Loucy (cell line): Measurements from ENCODE around the gene BMI1.

Source experiments
- CTCF ChIP-seq: fragments of 200-600 bp; sonication (generic); conservative IDR thresholded peaks from 2 replicates; pipeline ENCODE4 v1.5.1; 2014; ENCODE audit warnings: mild to moderate bottlenecking, antibody characterized with exemption, low read length
- EZH2phosphoT487 ChIP-seq: fragments of 200-600 bp; IDR thresholded peaks from 2 replicates; pipeline ENCODE4 v1.6.1; 2018; ENCODE audit warnings: antibody characterized with exemption, mild to moderate bottlenecking, moderate library complexity, borderline replicate concordance

DNA sequence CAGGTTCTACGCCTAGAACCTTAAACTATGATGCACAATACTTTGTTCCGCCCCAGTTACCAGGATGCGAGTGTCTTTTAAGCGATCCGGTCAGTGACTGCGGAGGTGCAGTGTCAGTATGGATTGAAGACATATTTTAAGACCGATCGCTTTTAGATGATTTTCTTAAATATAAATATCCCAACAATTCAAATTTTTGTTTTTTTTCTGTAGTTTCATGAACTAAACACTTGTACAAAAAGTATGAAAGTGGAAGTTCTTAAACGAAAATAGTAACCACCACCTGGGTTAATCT lies 3.9 kb upstream of the BMI1 start:
- TF ChIP-seq CTCF (no peak), EZH2phosphoT487 (no peak)
